Measurements from ENCODE around the gene AKAP8.
A peak's percentile ranks its signal among the peaks of the same experiment; 100 is the strongest.

AKAP8 gene

DNA sequence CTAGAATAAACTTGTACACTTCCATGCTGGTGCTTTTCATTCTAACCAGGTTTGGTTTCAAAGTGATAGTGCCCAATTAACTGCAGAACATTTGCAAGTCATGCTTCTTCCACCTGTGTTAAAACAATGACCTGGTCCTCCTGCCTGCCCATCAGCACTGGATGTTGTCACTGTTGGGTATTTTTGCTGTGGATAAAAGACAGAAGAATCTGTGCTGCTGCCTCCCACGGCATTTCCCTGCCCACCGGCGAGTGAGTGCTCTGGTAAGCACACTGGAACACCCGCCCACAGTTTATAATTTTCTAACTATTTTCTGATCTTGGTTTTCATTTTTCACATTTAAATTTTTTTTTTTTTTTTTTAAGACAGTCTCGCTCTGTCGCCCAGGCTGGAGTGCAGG lies 2.3 kb upstream of the AKAP8 start:
- TF ChIP-seq, protein P1, sequence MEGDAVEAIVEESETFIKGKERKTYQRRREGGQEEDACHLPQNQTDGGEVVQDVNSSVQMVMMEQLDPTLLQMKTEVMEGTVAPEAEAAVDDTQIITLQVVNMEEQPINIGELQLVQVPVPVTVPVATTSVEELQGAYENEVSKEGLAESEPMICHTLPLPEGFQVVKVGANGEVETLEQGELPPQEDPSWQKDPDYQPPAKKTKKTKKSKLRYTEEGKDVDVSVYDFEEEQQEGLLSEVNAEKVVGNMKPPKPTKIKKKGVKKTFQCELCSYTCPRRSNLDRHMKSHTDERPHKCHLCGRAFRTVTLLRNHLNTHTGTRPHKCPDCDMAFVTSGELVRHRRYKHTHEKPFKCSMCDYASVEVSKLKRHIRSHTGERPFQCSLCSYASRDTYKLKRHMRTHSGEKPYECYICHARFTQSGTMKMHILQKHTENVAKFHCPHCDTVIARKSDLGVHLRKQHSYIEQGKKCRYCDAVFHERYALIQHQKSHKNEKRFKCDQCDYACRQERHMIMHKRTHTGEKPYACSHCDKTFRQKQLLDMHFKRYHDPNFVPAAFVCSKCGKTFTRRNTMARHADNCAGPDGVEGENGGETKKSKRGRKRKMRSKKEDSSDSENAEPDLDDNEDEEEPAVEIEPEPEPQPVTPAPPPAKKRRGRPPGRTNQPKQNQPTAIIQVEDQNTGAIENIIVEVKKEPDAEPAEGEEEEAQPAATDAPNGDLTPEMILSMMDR (IDR thresholded peaks at IDR 0.05; ENCODE audit: unreplicated experiment in 3 of 3), result no peak
- Mint-ChIP-seq H3K9me3 (no peaks in the 10 kb centered on the region), H3K36me3 (ENCODE audit: low read depth) (peaks cover 14% of the 10 kb centered on the region), H3K4me1 (peaks cover 29% of the 10 kb centered on the region), H3K27me3 (ENCODE audit: low read depth) (no peaks in the 10 kb centered on the region), H3K27ac (peak overlapping the region; percentile 46 to 72 (median 47)), H3K4me3 (peak overlapping the region; percentile 82 to 94 (median 84))

DNA sequence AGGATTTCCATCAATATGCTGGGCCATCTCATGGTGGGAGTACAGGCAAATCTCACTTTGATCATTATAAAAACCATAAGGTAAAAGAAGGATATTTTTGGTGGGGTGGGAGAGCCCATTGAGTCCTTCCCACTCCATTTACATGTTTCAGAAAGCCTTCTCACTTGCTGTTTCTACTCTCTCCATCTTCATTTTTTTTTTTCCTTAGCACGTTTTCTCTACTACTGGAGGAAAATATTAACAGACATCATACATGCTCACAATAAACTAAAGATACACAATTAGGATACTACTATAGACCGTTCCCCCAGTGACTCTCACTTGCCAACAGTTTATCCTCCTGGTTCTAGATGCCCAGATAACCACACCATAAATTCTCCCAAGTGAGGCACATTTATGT lies 1.8 kb upstream of the AKAP8 start:
- H3K27ac Mint-ChIP-seq, result peak overlapping the region; percentile 46 to 72 (median 47)
- H3K36me3 Mint-ChIP-seq (ENCODE audit: low read depth), result peaks cover 10% of the 10 kb centered on the region
- no peaks in the 10 kb centered on the region for H3K9me3 Mint-ChIP-seq
- peaks cover 33% of the 10 kb centered on the region for H3K4me1 Mint-ChIP-seq
- peak overlapping the region; percentile 82 to 94 (median 84) for H3K4me3 Mint-ChIP-seq
- H3K27me3 Mint-ChIP-seq (ENCODE audit: low read depth), result no peaks in the 10 kb centered on the region
- TF ChIP-seq, protein P1 (IDR thresholded peaks at IDR 0.05; ENCODE audit: unreplicated experiment in 3 of 3), result no peak

DNA sequence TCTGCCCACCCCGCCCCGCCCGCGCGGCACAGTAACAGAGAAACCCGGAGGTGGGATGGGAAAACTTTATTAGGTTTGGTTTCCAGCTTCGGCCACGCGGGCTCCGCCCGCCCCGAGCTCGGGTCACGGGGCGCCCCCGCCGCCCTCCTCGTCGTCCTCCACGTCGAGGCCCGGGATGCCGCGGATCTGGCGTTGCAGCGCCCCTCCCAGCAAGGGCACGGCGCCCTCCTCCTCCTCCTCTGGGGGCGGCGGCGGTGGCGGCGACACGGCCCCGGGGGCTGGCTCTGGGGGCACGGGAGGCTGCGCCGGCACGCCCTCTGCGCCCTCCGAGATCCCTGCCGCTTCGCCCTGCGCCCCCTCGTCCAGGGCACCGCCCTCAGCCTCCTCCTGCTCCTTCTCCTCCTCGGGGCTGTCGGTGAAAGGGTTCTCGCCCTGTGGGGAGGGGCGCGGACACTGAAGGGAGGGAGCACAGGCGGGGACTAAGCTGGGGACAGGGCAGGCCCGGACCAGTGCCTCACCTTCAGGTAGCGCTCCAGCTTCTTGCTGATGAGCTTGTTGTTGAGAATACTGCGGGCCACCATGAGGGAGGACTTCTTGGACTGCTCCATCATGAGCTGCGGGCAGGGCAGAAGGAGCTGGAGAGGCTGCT lies 536 bp upstream of the AKAP8 start:
- Mint-ChIP-seq H3K36me3 (ENCODE audit: low read depth) (peaks cover 5% of the 10 kb centered on the region), H3K27ac (peak overlapping the region; percentile 99 to 100 (median 100)), H3K9me3 (no peaks in the 10 kb centered on the region), H3K4me3 (peak overlapping the region; percentile 99 to 100 (median 100)), H3K27me3 (ENCODE audit: low read depth) (no peaks in the 10 kb centered on the region), H3K4me1 (peaks cover 33% of the 10 kb centered on the region)
- TF ChIP-seq, protein P1 (IDR thresholded peaks at IDR 0.05; ENCODE audit: unreplicated experiment in 3 of 3), result no peak

- no peaks in the 10 kb centered on the region for H3K27me3 Mint-ChIP-seq (ENCODE audit: low read depth)
- H3K36me3 Mint-ChIP-seq (ENCODE audit: low read depth), result peaks cover 5% of the 10 kb centered on the region
- H3K9me3 Mint-ChIP-seq, result no peaks in the 10 kb centered on the region
- TF ChIP-seq, protein P1 (IDR thresholded peaks at IDR 0.05; ENCODE audit: unreplicated experiment in 3 of 3), result no peak
- peaks cover 33% of the 10 kb centered on the region for H3K4me1 Mint-ChIP-seq
- peak overlapping the region; percentile 99 to 100 (median 100) for H3K4me3 Mint-ChIP-seq
- peak overlapping the region; percentile 77 to 100 (median 86) for H3K27ac Mint-ChIP-seq
These were observed 979 bp downstream of the AKAP8 start for GRCh38 chr19:15378534-15379082.

- TF ChIP-seq, protein P1 (IDR thresholded peaks at IDR 0.05; ENCODE audit: unreplicated experiment in 3 of 3), result no peak
- no peaks in the 10 kb centered on the region for H3K27me3 Mint-ChIP-seq (ENCODE audit: low read depth)
- H3K36me3 Mint-ChIP-seq (ENCODE audit: low read depth), result peaks cover 22% of the 10 kb centered on the region
- H3K27ac Mint-ChIP-seq, result no peak overlapping the region
- H3K9me3 Mint-ChIP-seq, result no peaks in the 10 kb centered on the region
- no peak overlapping the region for H3K4me3 Mint-ChIP-seq
- H3K4me1 Mint-ChIP-seq, result peaks cover 17% of the 10 kb centered on the region
These were observed 4.7 kb downstream of the AKAP8 start for GRCh38 chr19:15374796-15375440.
